GM12878 (cell line): Measurements from ENCODE around the gene PDGFB. TPM values are rescaled to one million over a fixed set of nuclear protein-coding genes. Genes with fewer than 3 reads are reported as not detected.

Experiments
- BRCA1 ChIP-seq: IDR thresholded peaks from 2 replicates; pipeline ENCODE4 v1.6.1; 2011; ENCODE audit warnings: low read depth, low read length, improper control_type of control experiment
- CBX3 ChIP-seq: fragments of 200-600 bp; sonication (generic); IDR thresholded peaks from 2 replicates; pipeline ENCODE4 v1.6.1; 2016; ENCODE audit warnings: low read depth, borderline replicate concordance
- FOXM1 ChIP-seq: IDR thresholded peaks from 2 replicates; pipeline ENCODE4 v1.6.1; 2012; ENCODE audit warnings: low read depth, mild to moderate bottlenecking, inconsistent platforms, low read length, moderate library complexity
- GATAD2B ChIP-seq: fragments of 450-650 bp; conservative IDR thresholded peaks from 2 replicates; pipeline ENCODE4 v1.6.1; 2017; ENCODE audit warnings: low read depth, mild to moderate bottlenecking, moderate library complexity
- NFIC ChIP-seq: IDR thresholded peaks from 2 replicates; pipeline ENCODE4 v1.6.1; 2012; ENCODE audit warnings: low read depth, mild to moderate bottlenecking, inconsistent platforms, low read length, moderate library complexity
- NR2F1 ChIP-seq: fragments of 450-650 bp; conservative IDR thresholded peaks from 2 replicates; pipeline ENCODE4 v1.6.1; 2017; ENCODE audit warnings: mild to moderate bottlenecking
- RAD21 ChIP-seq: IDR thresholded peaks from 2 replicates; pipeline ENCODE4 v1.6.1; 2011; ENCODE audit warnings: mild to moderate bottlenecking, low read depth, low read length, moderate library complexity; ENCODE audit not compliant: insufficient read depth
- RAD51 ChIP-seq: fragments of 450-650 bp; IDR thresholded peaks from 2 replicates; pipeline ENCODE4 v1.6.1; 2016; ENCODE audit warnings: moderate library complexity, mild to moderate bottlenecking, inconsistent platforms
- SMARCA5 ChIP-seq: fragments of 450-650 bp; IDR thresholded peaks from 2 replicates; pipeline ENCODE4 v1.6.1; 2017; ENCODE audit warnings: mild to moderate bottlenecking
- SP1 ChIP-seq: IDR thresholded peaks from one replicate; pipeline ENCODE4 v1.6.1; 2011; ENCODE audit warnings: low read depth, low read length
- TCF3 ChIP-seq: IDR thresholded peaks from 2 replicates; pipeline ENCODE4 v1.6.1; 2012; ENCODE audit warnings: low read depth, mild to moderate bottlenecking, low read length, borderline replicate concordance; ENCODE audit not compliant: insufficient read depth
- ZBTB33 ChIP-seq: fragments of 450-650 bp; IDR thresholded peaks from 2 replicates; pipeline ENCODE4 v1.6.1; 2017; ENCODE audit warnings: mild to moderate bottlenecking
- ZBTB40 ChIP-seq: fragments of 450-650 bp; IDR thresholded peaks from 2 replicates; pipeline ENCODE4 v1.6.1; 2016; ENCODE audit warnings: mild to moderate bottlenecking, moderate library complexity, borderline replicate concordance
- ZNF622 ChIP-seq: fragments of 450-650 bp; IDR thresholded peaks from 2 replicates; pipeline ENCODE4 v1.6.1; 2017; ENCODE audit warnings: mild to moderate bottlenecking, inconsistent platforms
- ZNF687 ChIP-seq: fragments of 450-650 bp; IDR thresholded peaks from 2 replicates; pipeline ENCODE4 v1.6.1; 2017; ENCODE audit warnings: mild to moderate bottlenecking, moderate library complexity
- polyA plus RNA-seq, 11 experiments: library from polyadenylated mRNA; depleted of rRNA in 4 of 11; unstranded in 6 of 11; stranded (reverse) in 5 of 11; fragments of >200 nt; fragmentation: Nextera tagmentation in 4 of 11; fragmentation: Illumina TruSeq in 1 of 11; extraction: Ambion mirVana in 4 of 11; extraction: Trizol in 1 of 11; gene quantifications; 1 replicate in 1 of 11; 2 replicates in 10 of 11; pipeline versions ENCODE4 v1.2.1 to v1.2.3, GENCODE V29; 2011 to 2016; ENCODE audit warnings: inconsistent platforms in 2 of 11, missing spikeins in 2 of 11, low read depth in 1 of 11
- total RNA-seq, 4 experiments: library from RNA; depleted of rRNA in 3 of 4; stranded (reverse); fragments of >200 nt in 3 of 4; fragmentation: Illumina TruSeq in 1 of 4; extraction: Trizol in 1 of 4; gene quantifications; 2 replicates each; pipeline versions ENCODE4 v1.2.1 to v1.2.3, GENCODE V29; 2013 to 2021
- TF ChIP-seq, protein P1 (sequence below): IDR thresholded peaks from 2 replicates; pipeline ENCODE4 v1.6.1; 2011; ENCODE audit warnings: borderline replicate concordance, low read depth, mild to moderate bottlenecking, moderate library complexity, mixed read lengths, low read length; ENCODE audit not compliant: insufficient read depth; ENCODE audit errors: extremely low read length
- TF ChIP-seq, protein P2 (sequence below): IDR thresholded peaks from 2 replicates; pipeline ENCODE4 v1.6.1; 2012; ENCODE audit warnings: low read depth, low read length, improper control_type of control experiment

Gene PDGFB
- total and polyA plus RNA-seq, 10 of the 15 experiments (the other 5 are each of a cell fraction or from before 2014, with no cell fraction given) = 0.13 to 1.1 (median 0.56) TPM; not detected in 1

DNA sequence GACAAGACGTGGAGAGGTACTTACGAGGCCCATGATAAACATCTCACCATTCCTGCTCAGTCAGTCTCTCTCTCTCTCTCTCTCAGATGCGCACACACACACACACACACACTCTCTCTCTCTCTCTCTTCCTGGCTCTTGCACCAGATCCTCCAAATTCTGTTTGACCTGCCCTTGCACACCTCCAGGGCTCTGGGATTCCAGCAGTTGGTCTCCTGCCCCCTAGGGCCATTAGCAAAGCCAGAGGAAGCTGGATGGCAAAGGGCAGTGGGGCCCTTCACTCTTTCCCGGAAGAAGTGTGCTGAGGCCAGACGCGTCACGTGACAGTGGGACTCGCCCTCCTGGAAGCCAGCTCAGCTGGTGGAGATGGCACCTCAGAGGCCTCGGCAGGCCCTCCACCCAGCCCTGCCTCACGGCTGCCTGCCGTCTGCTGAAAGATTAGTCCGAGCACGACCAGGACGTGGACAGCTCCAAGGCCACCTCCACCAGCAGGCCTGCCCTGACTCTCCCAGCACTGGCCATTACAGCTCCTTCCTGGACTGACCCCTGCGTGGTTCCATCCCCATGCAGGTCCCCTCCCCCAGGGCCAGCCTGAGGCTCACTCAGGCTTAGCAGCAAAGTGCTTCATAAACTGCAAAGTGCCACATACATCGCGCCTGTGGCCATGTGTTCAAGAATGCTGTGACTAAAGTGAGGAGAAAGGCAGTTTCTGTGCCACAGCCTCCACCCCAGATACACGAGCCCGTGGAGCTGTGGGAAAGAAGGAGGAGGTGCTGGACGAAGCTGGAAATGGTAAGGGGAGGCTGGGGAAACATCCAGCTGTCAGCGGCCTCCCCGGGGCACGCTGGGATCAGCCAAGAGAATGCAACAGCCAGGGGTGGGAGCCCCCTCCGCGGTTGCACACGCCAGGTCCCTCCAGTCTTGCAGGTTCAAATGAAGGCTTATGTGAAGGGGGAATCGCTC lies 3.7 kb downstream of the PDGFB start (continued):
- TF ChIP-seq ZBTB33 = no peak
- no peak for TF ChIP-seq ZNF687
- TF ChIP-seq TCF3 = no peak
- TF ChIP-seq, protein P1, sequence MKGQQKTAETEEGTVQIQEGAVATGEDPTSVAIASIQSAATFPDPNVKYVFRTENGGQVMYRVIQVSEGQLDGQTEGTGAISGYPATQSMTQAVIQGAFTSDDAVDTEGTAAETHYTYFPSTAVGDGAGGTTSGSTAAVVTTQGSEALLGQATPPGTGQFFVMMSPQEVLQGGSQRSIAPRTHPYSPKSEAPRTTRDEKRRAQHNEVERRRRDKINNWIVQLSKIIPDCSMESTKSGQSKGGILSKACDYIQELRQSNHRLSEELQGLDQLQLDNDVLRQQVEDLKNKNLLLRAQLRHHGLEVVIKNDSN = peak; percentile 92
- TF ChIP-seq SMARCA5 = no peak
- TF ChIP-seq BRCA1 = no peak
- TF ChIP-seq, protein P2, sequence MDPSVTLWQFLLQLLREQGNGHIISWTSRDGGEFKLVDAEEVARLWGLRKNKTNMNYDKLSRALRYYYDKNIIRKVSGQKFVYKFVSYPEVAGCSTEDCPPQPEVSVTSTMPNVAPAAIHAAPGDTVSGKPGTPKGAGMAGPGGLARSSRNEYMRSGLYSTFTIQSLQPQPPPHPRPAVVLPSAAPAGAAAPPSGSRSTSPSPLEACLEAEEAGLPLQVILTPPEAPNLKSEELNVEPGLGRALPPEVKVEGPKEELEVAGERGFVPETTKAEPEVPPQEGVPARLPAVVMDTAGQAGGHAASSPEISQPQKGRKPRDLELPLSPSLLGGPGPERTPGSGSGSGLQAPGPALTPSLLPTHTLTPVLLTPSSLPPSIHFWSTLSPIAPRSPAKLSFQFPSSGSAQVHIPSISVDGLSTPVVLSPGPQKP = no peak
- no peak for TF ChIP-seq NFIC
- no peak for TF ChIP-seq SP1
- TF ChIP-seq RAD51 = peak; percentile 27; the same call in 1 of the 2 replicates
- no peak for TF ChIP-seq CBX3
- TF ChIP-seq RAD21 = no peak
- TF ChIP-seq ZBTB40 = no peak
- no peak for TF ChIP-seq NR2F1
- TF ChIP-seq FOXM1 = no peak
- no peak for TF ChIP-seq GATAD2B
- TF ChIP-seq ZNF622 = no peak
- TF ChIP-seq, all 136 proteins: peak for 5
